ENCODE data around the gene PPP2R5A. TPM values are rescaled to one million over a fixed set of nuclear protein-coding genes. Genes with fewer than 3 reads are reported as not detected.

PPP2R5A gene
- total RNA-seq, 1 donor from 2014 or later: 37.1 TPM

Other genes with a start within 250 kb of the PPP2R5A start
- gene INTS7, start 249.9 kb upstream of the PPP2R5A start, total RNA-seq: 11.8 and 12.9 TPM in 2 replicates
- 4.0 and 13.9 TPM in 2 replicates for gene DTL, start 249.7 kb upstream of the PPP2R5A start, total RNA-seq
- gene PACC1, start 129.5 kb downstream of the PPP2R5A start, total RNA-seq: 3.2 and 5.4 TPM in 2 replicates
- gene NENF, start 147.5 kb downstream of the PPP2R5A start, total RNA-seq: 2.4 and 11.8 TPM in 2 replicates